KMS-11 (cell line): ENCODE measurements around the gene CSMD2.

Source experiments
- H2AFZ ChIP-seq: fragments of 200-600 bp; sonication (generic); 2 replicates; pipeline ENCODE4 v1.6.1; 2016; ENCODE audit warnings: antibody characterized with exemption, mixed run types, low read depth
- H3K27ac ChIP-seq: fragments of 200-600 bp; sonication (generic); 2 replicates; pipeline ENCODE4 v1.6.1; 2016; ENCODE audit warnings: mild to moderate bottlenecking, mixed run types
- H3K27me3 ChIP-seq: fragments of 200-600 bp; sonication (generic); 2 replicates; pipeline ENCODE4 v1.6.1; 2017; ENCODE audit warnings: mild to moderate bottlenecking, low read depth, mixed run types, moderate library complexity; ENCODE audit not compliant: insufficient read depth
- H3K36me3 ChIP-seq: fragments of 200-600 bp; sonication (generic); 2 replicates; pipeline ENCODE4 v1.6.1; 2017; ENCODE audit warnings: mild to moderate bottlenecking, mixed run types; ENCODE audit not compliant: insufficient read depth
- H3K4me1 ChIP-seq: fragments of 200-600 bp; sonication (generic); 2 replicates; pipeline ENCODE4 v1.6.1; 2016; ENCODE audit warnings: mild to moderate bottlenecking, low read depth, mixed run types; ENCODE audit not compliant: poor library complexity, severe bottlenecking
- H3K4me2 ChIP-seq: fragments of 200-600 bp; sonication (generic); 2 replicates; pipeline ENCODE4 v1.7.0; 2016; ENCODE audit warnings: mild to moderate bottlenecking, mixed run types
- H3K4me3 ChIP-seq: fragments of 200-600 bp; sonication (generic); IDR thresholded peaks from 2 replicates; pipeline ENCODE4 v1.6.1; 2017; ENCODE audit warnings: low read depth, low read length, mixed read lengths; ENCODE audit not compliant: insufficient read depth
- H3K79me2 ChIP-seq: fragments of 200-600 bp; sonication (generic); 2 replicates; pipeline ENCODE4 v1.6.1; 2016; ENCODE audit warnings: low read depth, mixed run types; ENCODE audit not compliant: insufficient read depth
- H3K9ac ChIP-seq: fragments of 200-600 bp; sonication (generic); 2 replicates; pipeline ENCODE4 v1.6.1; 2016; ENCODE audit warnings: mild to moderate bottlenecking, mixed run types
- H4K20me1 ChIP-seq: fragments of 200-600 bp; sonication (generic); 2 replicates; pipeline ENCODE4 v1.6.1; 2016; ENCODE audit warnings: mild to moderate bottlenecking, mixed run types; ENCODE audit not compliant: insufficient read depth
- TF ChIP-seq, protein P1 (sequence below): fragments of 200-600 bp; sonication (generic); conservative IDR thresholded peaks from 2 replicates; pipeline ENCODE4 v1.6.1; 2017; ENCODE audit warnings: low read depth, mild to moderate bottlenecking, antibody characterized with exemption, low read length, moderate library complexity, mixed read lengths

The CSMD2 gene

DNA sequence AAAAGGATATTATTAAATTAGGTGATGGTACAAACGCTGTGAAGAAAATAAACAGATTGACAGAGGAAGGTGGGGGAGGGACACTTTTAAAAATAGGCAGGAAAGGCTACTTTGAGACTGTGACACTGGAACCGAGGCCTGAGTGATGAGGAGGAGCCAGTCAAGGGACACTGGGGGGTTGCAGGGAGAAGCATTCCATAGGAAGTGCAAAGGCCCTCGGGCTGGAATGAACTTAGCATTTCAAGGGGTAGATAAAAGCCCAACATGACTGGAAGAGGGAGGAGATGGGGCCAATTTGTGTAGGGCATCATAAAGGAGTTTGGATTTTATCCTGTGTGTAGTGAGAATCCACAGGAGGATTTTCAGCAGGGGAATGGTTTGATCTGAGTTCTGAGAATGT is 27.6 kb upstream of the CSMD2 start:
- Histone ChIP-seq H3K4me1 (no peaks in the 10 kb centered on the region), H3K4me2 (no peak overlapping the region)

DNA sequence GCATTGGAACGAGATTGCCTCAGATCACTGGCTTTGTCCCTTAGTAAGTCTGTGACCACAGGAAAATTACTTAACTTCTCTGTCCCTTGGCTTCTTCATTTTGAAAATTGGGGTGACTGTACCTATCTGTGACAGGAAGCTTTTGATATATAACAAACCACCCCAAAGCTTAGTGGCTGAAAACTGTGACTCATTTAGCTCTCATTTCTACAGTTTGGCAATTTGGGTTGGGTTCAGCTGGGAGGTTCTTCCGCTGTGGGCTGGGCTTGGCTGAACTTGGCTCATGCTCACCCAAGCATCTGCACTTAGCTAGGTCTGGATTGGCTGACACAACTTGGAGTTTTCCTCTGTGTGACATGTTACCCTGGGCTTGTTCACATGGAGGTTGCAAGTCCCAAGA is 25.7 kb upstream of the CSMD2 start:
- Histone ChIP-seq H3K9ac (no peak overlapping the region), H3K27ac (no peak overlapping the region), H4K20me1 (no peaks in the 10 kb centered on the region), H3K4me1 (no peaks in the 10 kb centered on the region), H2AFZ (no peak overlapping the region), H3K79me2 (no peaks in the 10 kb centered on the region), H3K4me3 (no peak overlapping the region), H3K36me3 (no peaks in the 10 kb centered on the region), H3K4me2 (no peak overlapping the region), H3K27me3 (no peaks in the 10 kb centered on the region)
- TF ChIP-seq, protein P1, sequence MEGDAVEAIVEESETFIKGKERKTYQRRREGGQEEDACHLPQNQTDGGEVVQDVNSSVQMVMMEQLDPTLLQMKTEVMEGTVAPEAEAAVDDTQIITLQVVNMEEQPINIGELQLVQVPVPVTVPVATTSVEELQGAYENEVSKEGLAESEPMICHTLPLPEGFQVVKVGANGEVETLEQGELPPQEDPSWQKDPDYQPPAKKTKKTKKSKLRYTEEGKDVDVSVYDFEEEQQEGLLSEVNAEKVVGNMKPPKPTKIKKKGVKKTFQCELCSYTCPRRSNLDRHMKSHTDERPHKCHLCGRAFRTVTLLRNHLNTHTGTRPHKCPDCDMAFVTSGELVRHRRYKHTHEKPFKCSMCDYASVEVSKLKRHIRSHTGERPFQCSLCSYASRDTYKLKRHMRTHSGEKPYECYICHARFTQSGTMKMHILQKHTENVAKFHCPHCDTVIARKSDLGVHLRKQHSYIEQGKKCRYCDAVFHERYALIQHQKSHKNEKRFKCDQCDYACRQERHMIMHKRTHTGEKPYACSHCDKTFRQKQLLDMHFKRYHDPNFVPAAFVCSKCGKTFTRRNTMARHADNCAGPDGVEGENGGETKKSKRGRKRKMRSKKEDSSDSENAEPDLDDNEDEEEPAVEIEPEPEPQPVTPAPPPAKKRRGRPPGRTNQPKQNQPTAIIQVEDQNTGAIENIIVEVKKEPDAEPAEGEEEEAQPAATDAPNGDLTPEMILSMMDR: no peak

More for the DNA sequence above, 27.6 kb upstream of the CSMD2 start:
- Histone ChIP-seq H2AFZ (no peak overlapping the region), H3K79me2 (no peaks in the 10 kb centered on the region), H4K20me1 (no peaks in the 10 kb centered on the region), H3K36me3 (no peaks in the 10 kb centered on the region), H3K9ac (no peak overlapping the region), H3K27me3 (no peaks in the 10 kb centered on the region), H3K27ac (no peak overlapping the region), H3K4me3 (no peak overlapping the region)
- TF ChIP-seq, protein P1: no peak

DNA sequence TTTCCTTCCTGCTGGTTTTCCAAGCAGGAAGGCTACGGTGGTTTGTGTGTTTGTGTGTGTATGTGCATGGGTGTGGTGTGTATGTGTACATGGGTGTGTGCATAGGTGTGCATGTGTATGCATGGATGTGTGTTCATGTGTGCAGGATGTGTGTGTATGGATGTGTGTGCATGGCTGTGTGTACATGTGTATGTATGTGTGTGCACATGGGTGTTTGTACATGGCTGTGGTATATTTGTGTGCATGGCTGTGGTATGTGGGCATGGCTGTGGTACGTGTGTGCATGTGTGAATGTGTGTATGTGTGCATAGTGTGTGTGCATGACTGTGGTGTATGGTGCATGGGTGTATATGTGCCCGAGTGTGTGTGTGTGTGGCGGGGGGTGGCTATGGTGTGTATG is 24.0 kb upstream of the CSMD2 start:
- Histone ChIP-seq H3K9ac (no peak overlapping the region), H3K36me3 (no peaks in the 10 kb centered on the region), H3K4me1 (no peaks in the 10 kb centered on the region), H3K27me3 (no peaks in the 10 kb centered on the region), H3K4me3 (no peak overlapping the region), H3K4me2 (no peak overlapping the region), H2AFZ (no peak overlapping the region), H3K79me2 (no peaks in the 10 kb centered on the region), H3K27ac (no peak overlapping the region), H4K20me1 (no peaks in the 10 kb centered on the region)
- TF ChIP-seq, protein P1: no peak

DNA sequence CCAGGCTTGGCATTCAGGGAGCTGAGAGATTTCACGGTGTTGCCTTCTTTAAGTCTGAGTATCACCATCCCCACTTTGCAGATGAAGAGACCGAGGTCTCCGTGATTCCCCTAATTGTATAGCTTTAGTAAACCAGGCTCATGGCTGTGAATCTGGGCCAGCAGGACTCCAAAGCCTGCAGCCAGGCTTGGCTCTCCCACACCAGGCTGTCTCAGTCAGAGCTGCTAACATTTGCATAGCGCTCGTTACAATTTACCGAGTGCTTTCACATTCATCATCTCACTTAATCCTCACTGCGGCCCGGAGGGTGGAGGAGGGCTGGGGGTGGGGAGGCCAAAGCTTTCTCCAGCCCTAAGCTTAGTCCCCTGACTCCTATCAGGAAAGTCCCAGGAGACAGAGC is 23.4 kb upstream of the CSMD2 start:
- H3K4me2 ChIP-seq: no peak overlapping the region

More for the DNA sequence above, 23.4 kb upstream of the CSMD2 start:
- Histone ChIP-seq H3K4me3 (no peak overlapping the region), H3K79me2 (no peaks in the 10 kb centered on the region), H3K27ac (no peak overlapping the region), H3K4me1 (no peaks in the 10 kb centered on the region), H4K20me1 (no peaks in the 10 kb centered on the region), H3K27me3 (no peaks in the 10 kb centered on the region), H3K36me3 (no peaks in the 10 kb centered on the region), H3K9ac (no peak overlapping the region), H2AFZ (no peak overlapping the region)
- TF ChIP-seq, protein P1: no peak
